Cortex of kidney (tissue), 1 donor: Measurements from ENCODE around the gene OR52E8.

Experiments
- DNase-seq: peaks from one replicate; lab custom pipeline; 2025; lab: John Stamatoyannopoulos, UW

The OR52E8 gene

GRCh38 chr11:5807580-5807979 is 49.9 kb downstream of the OR52E8 start:
- DNase-seq, result no peak
